Tibial nerve (tissue), 4 donors: ENCODE results near the gene BCAR1. TPM values are rescaled to one million over a fixed set of nuclear protein-coding genes. Genes with fewer than 3 reads are reported as not detected.
"Not testable (repeated sequence)": the region's sequence is repeated elsewhere in the genome, so short reads cannot be mapped to it uniquely, and the experiment has no call there.

Source experiments
- DNase-seq, 2 donors: peaks; one replicate each; pipeline ENCODE4 v3.0.0-alpha.2; 2019; ENCODE audit warnings: low spot score in 2 of 2
- H3K27ac ChIP-seq, 4 donors: fragments of 200-600 bp; sonication (generic) in 3 of 4; one replicate each; pipeline ENCODE4 v1.5.1; 2017 to 2019; ENCODE audit warnings: mild to moderate bottlenecking in 1 of 4
- H3K27me3 ChIP-seq, 2 donors: fragments of 200-600 bp; sonication (generic) in 1 of 2; one replicate each; pipeline versions ENCODE4 v1.5.1 to v1.6.0; 2017 to 2019
- H3K36me3 ChIP-seq, 3 donors: fragments of 200-600 bp; sonication (generic); one replicate each; pipeline ENCODE4 v1.5.1; 2018 to 2019
- H3K4me1 ChIP-seq, 4 donors: fragments of 200-600 bp; sonication (generic) in 3 of 4; one replicate each; pipeline ENCODE4 v1.5.1; 2017 to 2019
- H3K4me3 ChIP-seq, 4 donors: fragments of 200-600 bp; sonication (generic) in 3 of 4; one replicate each; pipeline ENCODE4 v1.5.1; 2017 to 2019; ENCODE audit warnings: mild to moderate bottlenecking in 1 of 4, moderate library complexity in 1 of 4
- H3K9me3 ChIP-seq, 4 donors: fragments of 200-600 bp; sonication (generic) in 3 of 4; one replicate each; pipeline ENCODE4 v1.5.1; 2017 to 2019
- EP300 ChIP-seq, 2 donors: sonication (generic); formaldehyde crosslinking; IDR thresholded peaks; one replicate each; pipeline ENCODE4 v1.6.1; 2017; ENCODE audit warnings: antibody characterized with exemption in 2 of 2, mild to moderate bottlenecking in 1 of 2
- POLR2A ChIP-seq, 2 donors: fragments of 450-650 bp; IDR thresholded peaks; one replicate each; pipeline ENCODE4 v1.6.1; 2017; ENCODE audit warnings: antibody characterized with exemption in 2 of 2, mild to moderate bottlenecking in 2 of 2, moderate library complexity in 2 of 2
- WGBS, 2 donors: methylation state at CpG; one replicate each; pipeline ENCODE4 v1.1.5; 2018; 5-methylcytosine and 5-hydroxymethylcytosine counted together
- total RNA-seq, 4 donors: library from RNA; depleted of rRNA; stranded (reverse); fragments of >200 nt; gene quantifications; one replicate each; pipeline ENCODE4 v1.1.0, GENCODE V29; 2016
- TF ChIP-seq, protein P1 (sequence below), 5 experiments: fragments of 200-600 bp in 3 of 5; fragments of 450-650 bp in 2 of 5; sonication (generic) in 3 of 5; IDR thresholded peaks; one replicate each; pipeline ENCODE4 v1.5.1; 2016 to 2019; ENCODE audit warnings: antibody characterized with exemption in 5 of 5, mild to moderate bottlenecking in 3 of 5, moderate library complexity in 2 of 5

BCAR1 gene
- total RNA-seq, 4 donors from 2014 or later, result 41.0 to 57.3 (median 42.9) TPM

DNA sequence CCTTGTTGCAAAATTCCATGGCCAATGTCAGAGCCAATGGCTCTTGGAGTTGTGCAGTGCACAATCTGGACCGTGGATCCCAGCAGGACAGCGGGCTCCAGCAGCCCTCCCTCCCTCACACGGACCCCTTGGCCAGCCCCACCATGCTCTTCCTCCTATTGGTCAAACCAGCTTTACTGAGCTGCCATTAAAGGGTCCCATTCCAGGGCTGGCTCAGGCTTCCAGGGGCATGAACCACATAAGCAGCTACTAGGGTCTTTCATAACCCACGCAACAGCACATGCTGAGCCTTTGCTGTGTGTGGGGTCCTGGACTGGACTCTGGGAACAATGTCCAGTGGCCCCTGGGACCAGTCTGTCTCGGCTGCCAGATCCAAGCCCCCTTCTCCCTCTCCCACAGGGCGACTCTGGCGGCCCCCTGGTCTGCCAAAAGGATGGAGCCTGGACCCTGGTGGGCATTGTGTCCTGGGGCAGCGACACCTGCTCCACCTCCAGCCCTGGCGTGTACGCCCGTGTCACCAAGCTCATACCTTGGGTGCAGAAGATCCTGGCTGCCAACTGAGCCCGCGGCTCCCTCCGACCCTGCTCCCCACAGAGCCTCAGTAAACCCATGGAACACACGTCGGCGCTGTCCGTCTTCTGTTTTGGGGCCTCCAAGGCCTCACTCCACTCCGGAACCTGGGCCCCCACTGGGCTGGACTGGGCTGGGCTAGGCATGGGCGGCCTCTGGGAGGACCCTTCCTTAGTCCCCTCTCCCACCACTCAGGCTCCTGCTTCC is 26.9 kb downstream of the BCAR1 start:
- H3K9me3 ChIP-seq, result no peaks in the 10 kb centered on the region
- 61 to 75% methylated on average over 9 to 16 of the region's 20 CpGs for WGBS, 2 donors
- no peak overlapping the region for H3K4me3 ChIP-seq
- no peak for TF ChIP-seq POLR2A (IDR thresholded peaks at IDR 0.05)
- TF ChIP-seq, protein P1, sequence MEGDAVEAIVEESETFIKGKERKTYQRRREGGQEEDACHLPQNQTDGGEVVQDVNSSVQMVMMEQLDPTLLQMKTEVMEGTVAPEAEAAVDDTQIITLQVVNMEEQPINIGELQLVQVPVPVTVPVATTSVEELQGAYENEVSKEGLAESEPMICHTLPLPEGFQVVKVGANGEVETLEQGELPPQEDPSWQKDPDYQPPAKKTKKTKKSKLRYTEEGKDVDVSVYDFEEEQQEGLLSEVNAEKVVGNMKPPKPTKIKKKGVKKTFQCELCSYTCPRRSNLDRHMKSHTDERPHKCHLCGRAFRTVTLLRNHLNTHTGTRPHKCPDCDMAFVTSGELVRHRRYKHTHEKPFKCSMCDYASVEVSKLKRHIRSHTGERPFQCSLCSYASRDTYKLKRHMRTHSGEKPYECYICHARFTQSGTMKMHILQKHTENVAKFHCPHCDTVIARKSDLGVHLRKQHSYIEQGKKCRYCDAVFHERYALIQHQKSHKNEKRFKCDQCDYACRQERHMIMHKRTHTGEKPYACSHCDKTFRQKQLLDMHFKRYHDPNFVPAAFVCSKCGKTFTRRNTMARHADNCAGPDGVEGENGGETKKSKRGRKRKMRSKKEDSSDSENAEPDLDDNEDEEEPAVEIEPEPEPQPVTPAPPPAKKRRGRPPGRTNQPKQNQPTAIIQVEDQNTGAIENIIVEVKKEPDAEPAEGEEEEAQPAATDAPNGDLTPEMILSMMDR (IDR thresholded peaks at IDR 0.05), result no peak
- peaks cover 2 to 23% (median 3%) of the 10 kb centered on the region in 3 donors for H3K36me3 ChIP-seq
- DNase-seq, result no peak
- peaks cover 0 to under 1% (median 0%) of the 10 kb centered on the region in 4 donors for H3K4me1 ChIP-seq
- H3K27ac ChIP-seq, result no peak overlapping the region
- H3K27me3 ChIP-seq, result peaks cover 0 to 10% of the 10 kb centered on the region in 2 donors

DNA sequence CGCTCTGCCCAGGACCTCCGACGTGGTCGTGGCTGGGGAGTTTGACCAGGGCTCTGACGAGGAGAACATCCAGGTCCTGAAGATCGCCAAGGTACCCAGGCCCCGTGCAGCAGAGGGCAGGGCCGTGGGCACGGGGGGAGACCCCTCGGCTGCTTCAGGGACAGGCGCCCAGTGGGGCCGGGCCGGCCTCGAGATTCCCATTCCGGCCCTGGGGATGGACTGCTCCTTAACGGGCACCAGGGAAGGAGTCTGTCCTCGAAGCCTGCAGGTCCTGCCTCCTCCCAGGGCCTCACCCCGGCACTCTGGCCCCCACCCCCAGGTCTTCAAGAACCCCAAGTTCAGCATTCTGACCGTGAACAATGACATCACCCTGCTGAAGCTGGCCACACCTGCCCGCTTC is 28.3 kb downstream of the BCAR1 start:
- not testable (repeated sequence) for DNase-seq, H3K36me3 ChIP-seq, H3K27ac ChIP-seq, H3K4me1 ChIP-seq, H3K4me3 ChIP-seq, H3K9me3 ChIP-seq
- no CpG with 5 or more reads among the region's 20 CpGs for WGBS, 2 donors
- peaks cover 0 to 10% of the 10 kb centered on the region in 2 donors for H3K27me3 ChIP-seq

DNA sequence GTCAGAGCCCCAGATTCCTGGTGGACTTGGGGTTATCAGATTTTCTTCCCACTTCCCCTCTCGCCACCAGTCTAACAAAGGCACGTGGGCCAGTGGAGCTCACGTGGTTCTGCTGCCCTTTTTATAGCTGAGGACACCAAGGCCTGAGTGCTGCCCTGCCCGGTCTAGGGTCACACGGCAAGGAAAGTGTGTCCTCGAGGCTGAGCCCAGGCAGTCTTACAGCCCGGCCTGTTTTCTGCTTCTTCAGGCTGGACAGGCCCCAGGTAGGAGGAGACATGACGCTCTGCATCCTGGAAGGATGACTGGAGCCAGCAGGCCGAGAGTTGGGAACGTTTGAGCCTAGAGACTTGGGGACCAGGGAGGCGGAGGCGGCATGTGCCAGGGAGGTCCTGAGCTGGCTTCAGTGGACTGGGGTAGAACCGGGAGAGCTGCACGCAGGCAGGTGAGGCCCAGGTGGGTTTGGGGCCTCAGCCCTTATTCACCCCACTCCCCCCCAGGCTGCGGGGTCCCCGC is 29.1 kb downstream of the BCAR1 start:
- Histone ChIP-seq H3K36me3 (peaks cover 0 to 1% (median 0%) of the 10 kb centered on the region in 3 donors), H3K4me1 (peaks cover 0 to 8% (median 0%) of the 10 kb centered on the region in 4 donors), H3K27ac (no peak overlapping the region), H3K9me3 (no peaks in the 10 kb centered on the region), H3K27me3 (peaks cover 0 to 10% of the 10 kb centered on the region in 2 donors), H3K4me3 (no peak overlapping the region)
- no peak for TF ChIP-seq POLR2A (IDR thresholded peaks at IDR 0.05)
- no peak for TF ChIP-seq EP300 (IDR thresholded peaks at IDR 0.05)
- TF ChIP-seq, protein P1 (IDR thresholded peaks at IDR 0.05), result no peak
- no peak for DNase-seq
- 62 to 64% methylated on average over 14 to 15 of the region's 16 CpGs for WGBS, 2 donors

DNA sequence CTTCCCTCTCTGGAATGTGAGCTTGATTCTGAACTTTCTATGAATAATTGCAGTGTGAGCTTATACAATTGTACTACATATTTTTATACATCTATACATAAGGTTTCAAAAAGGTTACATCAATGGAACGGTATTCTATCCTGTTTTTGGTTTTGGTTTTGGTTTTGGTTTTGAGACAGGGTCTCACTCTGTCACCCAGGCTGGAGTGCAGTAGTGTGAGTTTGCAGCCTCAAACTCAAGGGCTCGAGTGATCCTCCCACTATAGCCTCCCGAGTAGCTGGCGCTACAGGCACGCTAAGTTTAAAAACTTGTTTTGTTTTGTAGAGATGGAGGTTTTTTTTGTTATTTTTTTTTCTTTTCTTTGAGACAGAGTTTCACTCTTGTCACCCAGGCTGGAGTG is 31.6 kb downstream of the BCAR1 start:
- Histone ChIP-seq H3K9me3 (no peaks in the 10 kb centered on the region), H3K27me3 (peaks cover 0 to 8% of the 10 kb centered on the region in 2 donors), H3K36me3 (no peaks in the 10 kb centered on the region), H3K4me3 (no peak overlapping the region), H3K27ac (no peak overlapping the region), H3K4me1 (peaks cover 0 to 8% (median 0%) of the 10 kb centered on the region in 4 donors)
- DNase-seq, result no peak
- 42 to 50% methylated on average over 5 of the region's 5 CpGs for WGBS, 2 donors
- TF ChIP-seq POLR2A (IDR thresholded peaks at IDR 0.05) (no peak), EP300 (IDR thresholded peaks at IDR 0.05) (no peak)
- TF ChIP-seq, protein P1 (IDR thresholded peaks at IDR 0.05), result no peak

GRCh38 chr16:75219088-75219487 is 32.3 kb downstream of the BCAR1 start:
- Histone ChIP-seq H3K4me3 (no peak overlapping the region), H3K9me3 (no peaks in the 10 kb centered on the region), H3K27ac (no peak overlapping the region), H3K36me3 (no peaks in the 10 kb centered on the region), H3K27me3 (peaks cover 0 to under 1% of the 10 kb centered on the region in 2 donors), H3K4me1 (peaks cover 0 to 8% (median 0%) of the 10 kb centered on the region in 4 donors)
- no peak for DNase-seq
- 56 to 75% methylated on average over 4 of the region's 4 CpGs for WGBS, 2 donors
- TF ChIP-seq EP300 (IDR thresholded peaks at IDR 0.05) (no peak), POLR2A (IDR thresholded peaks at IDR 0.05) (no peak)
- TF ChIP-seq, protein P1 (IDR thresholded peaks at IDR 0.05), result no peak
